SKM-1 treated with dmso at 0.1 percent for 144 hours (cell line): ENCODE measurements around the gene TADA3.
A peak's percentile ranks its signal among the peaks of the same experiment; 100 is the strongest.

Experiments used
- DNase-seq: peaks from one replicate; lab custom pipeline; 2025; ENCODE audit not compliant: unreplicated experiment; lab: John Stamatoyannopoulos, UW

The TADA3 gene

GRCh38 chr3:9762871-9763270, 29.4 kb downstream of the TADA3 start:
- no peak for DNase-seq

DNA sequence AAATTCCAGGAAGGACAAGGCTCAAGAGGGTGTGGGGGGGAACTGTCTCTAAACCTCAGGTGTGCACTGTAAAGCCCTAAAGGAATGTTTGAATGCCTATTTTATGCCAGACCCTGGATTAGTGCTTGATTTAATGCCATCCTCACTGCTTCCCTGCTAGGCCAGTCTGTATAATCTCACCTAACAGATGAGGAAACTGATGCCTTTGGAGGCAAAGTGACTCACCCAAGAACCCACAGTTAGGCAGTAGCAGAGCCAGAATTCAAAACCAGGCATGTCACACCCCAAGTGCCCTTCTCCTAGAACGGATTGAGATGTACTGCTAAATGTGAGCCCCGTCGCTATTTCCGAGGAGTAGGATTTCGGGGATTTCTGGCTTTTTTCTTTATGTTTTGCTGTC, 30.4 kb downstream of the TADA3 start:
- no peak for DNase-seq

- no peak for DNase-seq
Observed at GRCh38 chr3:9760779-9761505, 31.3 kb downstream of the TADA3 start.

DNA sequence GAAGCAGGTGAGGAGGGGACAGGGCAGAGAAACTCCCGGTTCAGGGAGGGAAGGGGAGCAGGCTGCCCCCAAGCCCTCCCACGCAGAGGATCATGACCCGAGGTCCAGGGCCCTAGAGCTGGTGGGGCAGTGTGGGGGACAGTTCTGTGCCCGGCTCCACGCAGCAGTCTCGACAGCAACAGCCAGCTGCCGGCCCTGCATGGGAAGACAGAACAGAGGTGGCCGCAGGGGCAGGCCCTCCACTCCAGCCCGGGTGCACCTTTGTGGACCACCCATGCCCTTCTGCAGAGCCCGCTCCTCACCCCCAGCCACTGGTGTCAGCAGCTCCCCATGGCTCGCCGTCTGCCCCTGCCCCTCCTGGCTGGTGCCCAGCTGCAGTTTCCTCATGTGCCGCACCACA, 34.8 kb downstream of the TADA3 start:
- DNase-seq, result no peak

GRCh38 chr3:9754678-9755077, 37.6 kb downstream of the TADA3 start:
- DNase-seq, result no peak

- DNase-seq, result no peak
Observed at GRCh38 chr3:9750556-9751411, 41.5 kb downstream of the TADA3 start.

DNA sequence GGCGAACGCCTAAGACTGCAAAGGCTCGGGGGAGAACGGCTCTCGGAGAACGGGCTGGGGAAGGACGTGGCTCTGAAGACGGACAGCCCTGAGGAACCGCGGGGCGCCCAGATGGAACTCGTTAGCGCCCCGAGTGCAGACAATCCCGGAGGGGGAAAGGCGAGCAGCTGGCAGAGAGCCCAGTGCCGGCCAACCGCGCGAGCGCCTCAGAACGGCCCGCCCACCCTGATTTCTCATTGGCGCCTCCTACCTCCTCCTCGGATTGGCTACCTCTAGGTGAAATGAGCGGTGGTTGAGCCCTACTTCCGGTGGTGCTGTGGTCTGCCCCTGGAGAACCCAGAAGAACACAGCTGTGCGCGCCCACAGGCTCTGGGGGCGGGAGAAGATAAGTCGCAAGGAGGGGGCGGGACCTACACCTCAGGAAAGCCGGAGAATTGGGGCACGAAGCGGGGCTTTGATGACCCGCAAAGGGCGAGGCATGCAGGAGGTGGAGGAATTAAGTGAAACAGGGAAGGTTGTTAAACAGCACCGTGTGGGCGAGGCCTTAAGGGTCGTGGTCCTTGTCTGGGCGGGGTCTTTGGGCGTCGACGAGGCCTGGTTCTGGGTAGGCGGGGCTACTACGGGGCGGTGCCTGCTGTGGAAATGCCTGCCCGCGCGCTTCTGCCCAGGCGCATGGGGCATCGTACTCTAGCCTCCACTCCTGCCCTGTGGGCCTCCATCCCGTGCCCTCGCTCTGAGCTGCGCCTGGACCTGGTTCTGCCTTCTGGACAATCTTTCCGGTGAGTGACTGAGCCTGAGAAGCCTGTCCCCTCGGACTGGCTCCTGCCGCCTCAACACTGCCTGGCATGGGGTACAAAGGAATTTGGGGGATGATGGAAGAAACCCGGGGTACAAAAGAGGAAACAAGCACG, 42.4 kb downstream of the TADA3 start, which contains the start of gene OGG1:
Gene OGG1 (plus strand): TSS at position 308 of the 911 bp plus-strand sequence. CDS start 335 bp downstream, at position 643.
- peak; percentile 99 for DNase-seq

GRCh38 chr3:9749296-9749644, 43.0 kb downstream of the TADA3 start:
- no peak for DNase-seq

GRCh38 chr3:9748031-9748430, 44.2 kb downstream of the TADA3 start:
- DNase-seq, result no peak

DNA sequence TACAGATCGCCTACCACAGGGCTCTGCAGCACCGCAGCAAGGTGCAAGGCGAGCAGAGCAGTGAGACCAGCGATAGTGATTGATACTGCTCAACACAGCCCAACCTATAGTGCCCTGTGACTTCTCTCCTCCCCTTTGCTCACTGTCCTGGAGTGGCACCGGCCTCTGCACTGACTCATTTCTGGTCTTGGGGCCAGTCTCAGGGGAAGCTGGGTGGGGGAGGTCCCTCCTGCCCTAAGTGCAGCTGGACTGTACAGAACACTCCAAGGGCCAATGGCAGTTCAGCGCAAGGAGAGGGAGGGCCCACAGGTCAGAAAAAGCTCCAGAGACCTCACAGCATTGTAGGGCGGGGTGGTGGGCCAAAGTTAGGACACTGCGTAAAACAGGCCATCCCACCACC, 45.0 kb downstream of the TADA3 start:
- DNase-seq, result no peak

- no peak for DNase-seq
Observed at GRCh38 chr3:9746330-9746729, 45.9 kb downstream of the TADA3 start.

- DNase-seq, result no peak
Observed at GRCh38 chr3:9745521-9745920, 46.8 kb downstream of the TADA3 start.

DNA sequence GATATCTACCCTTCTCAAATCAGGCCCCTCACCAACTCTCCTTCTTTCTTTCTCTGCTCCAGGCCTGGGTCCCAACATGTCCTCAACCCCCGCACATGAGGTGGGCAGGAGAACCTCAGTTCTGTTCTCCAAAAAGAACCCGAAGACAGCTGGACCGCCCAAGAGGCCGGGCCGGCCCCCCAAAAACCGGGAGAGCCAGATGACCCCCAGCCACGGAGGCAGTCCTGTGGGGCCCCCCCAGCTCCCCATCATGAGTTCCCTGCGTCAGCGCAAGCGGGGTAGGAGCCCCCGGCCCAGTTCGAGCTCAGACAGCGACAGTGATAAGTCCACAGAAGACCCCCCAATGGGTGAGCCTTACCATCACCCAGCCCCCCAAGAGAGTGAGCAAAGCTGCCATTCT, 48.1 kb downstream of the TADA3 start:
- no peak for DNase-seq

GRCh38 chr3:9743548-9743947, 48.7 kb downstream of the TADA3 start:
- no peak for DNase-seq

- DNase-seq, result no peak
Observed at GRCh38 chr3:9742560-9742959, 49.7 kb downstream of the TADA3 start.

DNA sequence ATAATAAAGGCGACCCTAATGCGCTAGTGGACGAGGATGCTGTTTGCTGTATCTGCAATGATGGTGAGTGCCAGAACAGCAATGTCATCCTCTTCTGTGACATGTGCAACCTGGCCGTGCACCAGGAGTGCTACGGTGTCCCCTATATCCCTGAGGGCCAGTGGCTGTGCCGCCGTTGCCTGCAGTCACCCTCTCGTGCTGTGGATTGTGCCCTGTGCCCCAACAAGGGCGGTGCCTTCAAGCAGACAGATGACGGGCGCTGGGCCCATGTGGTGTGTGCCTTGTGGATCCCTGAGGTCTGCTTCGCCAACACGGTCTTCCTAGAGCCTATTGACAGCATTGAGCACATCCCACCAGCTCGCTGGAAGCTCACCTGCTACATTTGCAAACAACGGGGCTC, 53.1 kb downstream of the TADA3 start:
- DNase-seq, result no peak

DNA sequence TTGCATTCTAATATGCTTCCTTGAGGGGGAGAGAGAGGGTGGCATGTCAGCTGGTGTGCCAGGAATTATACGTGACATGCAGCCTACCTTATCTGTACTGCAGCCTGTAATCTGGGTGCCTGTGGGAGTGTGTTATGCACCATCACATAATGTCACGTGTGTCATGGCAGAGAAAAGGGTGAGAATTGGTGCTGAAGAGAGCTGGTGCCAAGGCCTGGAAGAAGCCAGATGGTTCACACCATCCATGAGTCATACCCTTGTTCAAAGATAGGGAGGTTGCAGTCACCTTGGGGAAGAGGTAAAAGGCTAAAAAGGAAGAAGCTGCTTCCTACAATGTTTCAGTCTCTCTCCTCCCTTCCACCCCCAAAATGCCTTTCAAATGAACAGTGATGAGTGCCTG, 55.4 kb downstream of the TADA3 start:
- DNase-seq, result no peak

DNA sequence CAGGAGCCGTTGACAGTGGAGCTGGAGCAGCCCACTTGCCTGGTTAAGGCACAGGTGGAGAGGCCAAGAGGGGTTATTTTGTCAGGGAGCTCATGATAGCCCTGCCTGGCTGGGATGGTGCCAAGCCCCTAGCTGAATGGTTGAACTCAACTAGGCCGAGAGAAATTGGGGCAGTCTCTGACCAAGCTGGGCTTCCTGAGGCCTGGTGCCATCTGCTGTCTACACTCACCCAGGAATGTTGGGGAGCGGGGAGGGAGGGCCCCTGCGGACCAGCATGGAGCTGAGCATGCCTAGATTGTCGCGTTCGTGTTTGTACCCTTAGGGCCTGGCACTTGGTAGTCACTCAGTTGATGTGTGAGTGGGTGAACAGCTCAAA, 59.5 kb downstream of the TADA3 start:
- no peak for DNase-seq

DNA sequence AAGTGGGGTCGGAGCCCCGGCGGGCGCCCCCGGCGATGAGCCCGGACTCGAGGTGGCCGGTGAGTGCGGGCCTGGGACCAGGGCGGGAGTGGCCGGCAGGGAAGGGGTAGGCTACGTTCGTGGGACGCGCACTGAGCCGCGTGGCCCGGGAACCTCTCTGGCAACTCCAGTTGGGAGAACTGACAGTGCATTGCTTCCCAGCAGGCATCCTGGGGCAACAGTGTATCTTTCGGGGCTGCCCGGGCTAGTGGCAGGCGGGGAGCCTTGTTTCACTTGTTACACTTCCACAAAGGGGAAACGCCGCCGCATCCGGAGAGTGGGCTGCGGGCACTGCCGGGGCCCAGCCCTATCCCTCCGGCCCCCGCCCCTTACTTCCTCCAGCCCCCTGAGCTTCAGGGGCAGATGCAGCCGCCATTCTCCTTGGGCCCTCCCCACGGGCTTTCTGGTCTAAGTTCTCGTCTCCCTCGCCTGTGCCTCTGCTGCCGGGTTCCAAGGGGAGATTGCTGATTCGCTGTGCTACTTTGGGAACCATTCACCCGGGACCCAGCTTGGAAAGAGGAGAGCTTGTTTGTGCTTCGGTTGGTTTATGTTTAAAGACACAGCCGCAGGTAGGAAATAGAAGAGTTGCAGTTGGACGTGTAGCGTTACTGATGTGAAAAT, 60.1 kb downstream of the TADA3 start:
- DNase-seq, result no peak

- peak; percentile 96 for DNase-seq
Observed at GRCh38 chr3:9731206-9732079, 60.8 kb downstream of the TADA3 start, which contains the start of gene BRPF1. Gene BRPF1 (plus strand): TSS chr3:9731735. CDS start chr3:9734141, 2,406 bp downstream.
